GM18873 (cell line): ENCODE results near the gene DPP6.

Experiments used
- ATAC-seq: cut with Tn5 transposase; IDR thresholded peaks from one replicate; pipeline ENCODE4 v1.9.1; 2021; ENCODE audit warnings: mild to moderate bottlenecking, moderate library complexity, moderate number of reproducible peaks; ENCODE audit not compliant: unreplicated experiment, low FRiP score

DPP6 gene

DNA sequence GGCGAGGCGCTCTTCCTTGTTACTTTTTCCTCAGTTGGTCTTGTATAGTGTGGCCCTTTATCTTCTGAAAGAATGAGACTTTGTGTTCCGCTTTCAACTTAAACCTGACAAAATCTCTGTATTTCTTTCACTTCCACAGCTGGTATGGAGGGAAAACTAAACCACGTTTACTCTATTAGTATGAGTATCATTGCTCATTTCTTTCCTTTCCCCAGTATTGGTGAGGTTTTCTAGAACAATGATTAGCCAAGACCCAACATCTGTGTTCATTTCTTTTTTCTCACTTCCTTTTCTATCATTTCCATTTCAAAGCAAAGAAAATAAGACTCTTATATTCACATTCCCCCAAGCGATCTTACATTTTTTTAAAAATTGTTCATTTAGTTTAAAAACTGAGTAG lies 785.4 kb downstream of the DPP6 start:
- peak; percentile 98 for ATAC-seq

DNA sequence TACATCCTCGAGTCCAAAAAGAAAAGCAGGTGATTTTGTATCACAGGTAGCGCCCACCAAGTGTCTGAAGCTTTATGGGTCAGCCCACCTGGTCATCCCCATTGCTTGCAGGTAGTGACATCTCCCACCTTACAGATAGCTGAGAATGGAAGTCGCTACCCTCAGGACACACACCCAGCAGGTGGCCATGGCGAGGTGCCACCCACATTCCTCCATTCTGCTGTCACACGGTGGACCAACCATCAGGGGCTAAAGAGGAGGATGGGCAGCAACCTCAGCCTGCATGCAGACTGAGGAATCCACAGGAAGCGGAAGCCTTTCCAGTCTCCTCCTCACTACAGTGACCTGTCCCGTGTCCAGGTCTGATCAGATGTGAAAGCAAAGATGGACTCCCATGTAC lies 787.9 kb downstream of the DPP6 start:
- ATAC-seq = no peak

DNA sequence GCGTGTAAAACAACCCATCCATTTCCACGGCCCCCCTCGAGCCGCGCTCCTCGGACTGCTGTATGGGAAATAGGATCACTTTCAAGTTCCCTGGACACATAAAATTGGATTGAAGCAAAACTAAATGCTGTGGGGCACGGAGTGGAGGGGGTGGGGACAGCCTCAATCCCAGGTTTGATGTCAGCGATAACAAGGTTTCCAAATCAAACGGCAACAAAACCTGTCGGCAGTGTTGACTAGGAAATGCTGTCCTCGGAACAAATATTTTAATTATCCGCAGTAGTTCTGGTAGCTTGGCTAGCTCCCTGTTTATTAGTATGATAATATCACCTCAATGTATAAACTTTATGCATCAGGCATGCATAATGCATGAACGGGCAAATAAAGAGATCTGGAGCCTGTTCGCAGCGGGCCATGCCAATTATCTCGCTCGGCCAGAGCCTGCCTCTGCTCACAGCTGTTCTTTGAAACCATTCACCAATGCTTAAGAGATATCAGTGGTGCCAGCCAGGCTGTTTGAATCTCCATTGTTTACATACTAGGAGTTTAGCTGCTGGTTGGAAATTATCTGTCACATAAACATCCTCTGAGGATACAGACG lies 789.6 kb downstream of the DPP6 start:
- ATAC-seq = no peak

DNA sequence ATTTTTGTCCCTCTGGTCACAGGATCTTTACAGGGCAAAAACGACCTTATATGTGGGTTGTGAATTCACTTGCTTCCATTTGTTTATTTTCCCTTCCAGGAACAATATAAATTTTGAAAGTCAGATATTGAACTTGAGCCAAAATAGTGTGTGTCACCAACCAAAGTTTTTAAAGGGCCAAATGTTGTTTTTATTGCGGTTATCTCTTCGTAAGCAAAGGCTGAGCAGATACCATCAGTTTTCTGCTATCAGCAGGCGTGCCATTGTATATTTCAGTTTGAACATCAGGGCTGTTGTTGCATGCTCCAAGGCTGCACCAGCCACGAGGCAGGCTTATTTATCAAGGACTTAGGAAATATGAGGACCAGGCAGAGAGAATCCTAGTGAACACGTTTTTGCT lies 790.4 kb downstream of the DPP6 start:
- no peak for ATAC-seq

DNA sequence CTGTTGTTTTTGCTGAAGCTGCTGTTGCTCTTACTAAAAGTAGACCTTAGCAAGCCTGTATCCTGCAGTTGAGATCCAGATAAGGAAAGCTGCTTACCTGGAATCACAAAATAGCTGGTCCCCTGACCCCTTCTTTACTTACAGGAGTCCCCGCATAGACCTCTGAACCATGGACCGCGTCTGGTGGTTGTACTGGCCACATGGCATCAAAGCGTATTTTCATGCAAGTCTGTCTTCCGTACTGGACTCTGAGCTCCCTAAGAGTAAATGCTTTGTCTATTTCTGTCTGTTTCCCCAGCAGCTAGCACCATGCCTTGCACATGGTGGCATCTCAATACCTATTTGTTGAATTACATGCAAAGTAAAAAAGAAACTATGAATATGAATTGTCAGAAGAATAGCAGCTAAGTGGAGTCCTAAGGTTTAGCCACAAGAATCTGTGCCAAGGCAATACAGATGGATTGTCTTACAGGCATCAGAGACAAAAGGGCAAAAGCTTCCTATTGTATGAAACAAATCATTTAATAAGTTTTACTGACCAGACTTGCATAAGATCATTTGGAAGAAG lies 791.6 kb downstream of the DPP6 start:
- no peak for ATAC-seq

DNA sequence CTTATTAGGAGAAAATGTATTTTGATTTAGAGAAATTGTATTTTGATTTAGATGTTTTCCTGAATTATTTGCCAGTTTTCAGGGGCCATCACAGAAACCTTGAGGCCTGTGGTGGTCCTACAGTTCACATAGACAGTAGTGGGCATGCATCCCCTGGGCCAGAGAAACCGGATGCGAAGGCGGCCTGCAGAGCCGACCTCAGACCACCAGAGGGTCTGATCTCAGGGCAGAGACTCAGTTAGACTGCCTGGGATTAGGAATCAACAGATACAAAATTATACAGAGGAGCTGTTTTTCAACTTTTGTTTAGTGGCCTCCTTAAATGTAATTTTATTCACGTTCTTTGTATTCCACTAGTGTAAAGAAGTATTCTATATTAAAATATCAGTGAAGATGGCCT lies 792.3 kb downstream of the DPP6 start:
- no peak for ATAC-seq

DNA sequence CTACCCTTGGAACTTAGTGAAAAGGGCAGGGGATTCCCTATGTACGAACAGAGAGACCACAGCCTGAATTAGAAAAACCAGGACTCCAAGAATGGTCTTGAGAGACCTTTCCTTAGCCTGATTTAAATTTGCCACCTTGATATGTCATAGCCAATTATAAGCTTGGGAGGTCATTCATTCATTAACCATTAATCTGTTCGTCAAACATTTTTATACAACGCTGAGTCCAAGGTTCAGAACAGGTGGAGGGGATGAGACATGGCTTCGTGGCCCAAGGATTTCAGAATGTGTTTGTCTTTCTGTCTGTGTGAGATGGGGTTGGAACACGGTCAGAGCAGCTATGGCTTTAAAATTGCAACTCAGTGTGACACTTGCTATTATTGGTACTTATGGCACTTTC lies 792.8 kb downstream of the DPP6 start:
- no peak for ATAC-seq

DNA sequence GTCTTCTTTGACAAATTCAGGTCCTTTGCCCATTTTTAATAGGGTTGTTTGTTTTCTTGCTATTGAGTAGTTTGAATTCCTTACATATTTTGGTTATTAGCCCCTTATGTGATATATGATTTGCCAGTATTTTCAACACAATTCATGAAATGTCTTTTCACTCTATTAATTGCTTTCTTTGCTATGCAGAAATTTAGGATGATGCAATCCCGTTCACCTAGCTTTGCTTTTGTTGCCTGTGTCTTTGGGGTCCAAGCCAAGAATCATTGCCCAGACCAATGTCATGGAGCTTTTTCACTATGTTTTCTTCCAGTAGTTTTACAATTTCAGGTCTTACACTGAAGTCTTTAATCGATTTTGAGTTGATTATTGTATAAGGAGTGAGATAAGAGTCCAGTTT lies 796.3 kb downstream of the DPP6 start:
- ATAC-seq = no peak

DNA sequence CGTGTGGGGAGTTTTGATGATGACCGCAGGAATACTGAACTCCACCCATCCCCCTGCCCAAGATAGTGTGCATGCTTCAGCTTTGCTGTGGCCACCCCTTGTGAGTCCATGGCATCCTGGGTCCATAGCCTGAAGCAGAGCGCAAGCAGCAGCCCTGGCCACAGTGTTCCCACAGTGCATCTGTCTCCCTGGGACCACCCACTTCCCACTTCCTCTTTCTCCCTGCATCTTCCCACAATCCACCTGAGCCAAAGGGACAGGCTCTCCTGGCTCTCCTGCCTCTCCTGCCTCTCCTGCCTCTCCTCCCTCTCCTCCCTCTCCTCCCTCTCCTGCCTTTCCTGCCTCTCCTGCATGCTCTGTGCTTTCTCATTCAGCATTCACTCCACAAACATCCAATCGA lies 800.0 kb downstream of the DPP6 start:
- ATAC-seq = no peak

DNA sequence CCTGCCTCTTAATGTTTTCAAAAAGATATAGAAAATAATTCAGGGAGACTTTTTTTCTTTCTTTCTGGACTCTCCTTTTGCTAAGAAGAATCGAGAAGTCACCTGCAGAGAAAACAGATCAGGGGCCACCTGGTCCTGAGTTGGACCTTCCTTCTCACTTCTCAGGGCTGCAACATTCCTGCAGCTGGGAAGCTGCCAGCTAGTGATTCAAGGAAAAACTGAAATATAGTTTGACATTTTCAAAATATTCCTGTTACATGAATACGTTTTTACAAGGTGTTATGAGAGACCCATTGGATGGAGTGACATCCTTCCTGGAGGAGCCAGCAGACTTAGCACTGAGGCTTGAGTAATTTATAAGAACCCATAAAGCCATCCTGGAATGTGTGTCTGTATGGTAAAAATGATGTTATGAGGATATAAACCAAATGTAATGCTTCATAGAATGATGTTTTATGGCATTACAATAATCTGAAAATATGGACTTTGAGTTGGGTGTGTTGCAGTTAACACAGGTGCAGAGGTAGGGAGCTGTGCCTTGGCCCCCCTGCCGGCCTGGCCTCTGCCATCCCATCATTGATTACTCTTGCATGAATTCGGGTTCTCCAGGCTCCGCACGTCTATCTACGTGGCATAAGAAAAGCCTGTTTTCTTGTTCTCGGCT lies 801.0 kb downstream of the DPP6 start:
- no peak for ATAC-seq

DNA sequence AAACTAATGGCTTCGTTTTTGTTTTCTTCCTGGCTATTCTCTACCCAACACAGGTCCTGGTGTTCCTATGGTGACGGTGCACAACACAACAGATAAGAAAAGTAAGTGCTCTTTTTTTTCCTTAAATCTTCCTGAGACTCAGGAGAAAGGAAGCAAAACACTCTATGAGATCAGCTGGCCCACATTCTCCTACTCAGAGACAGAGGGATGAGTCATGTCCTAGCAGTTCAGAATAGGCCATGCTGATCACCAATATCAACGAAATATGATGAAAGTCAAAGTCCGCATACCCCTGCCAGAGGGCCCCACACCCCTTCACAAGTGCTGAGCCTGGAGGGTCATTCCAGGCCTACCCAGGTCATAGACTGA lies 801.5 kb downstream of the DPP6 start:
- no peak for ATAC-seq

DNA sequence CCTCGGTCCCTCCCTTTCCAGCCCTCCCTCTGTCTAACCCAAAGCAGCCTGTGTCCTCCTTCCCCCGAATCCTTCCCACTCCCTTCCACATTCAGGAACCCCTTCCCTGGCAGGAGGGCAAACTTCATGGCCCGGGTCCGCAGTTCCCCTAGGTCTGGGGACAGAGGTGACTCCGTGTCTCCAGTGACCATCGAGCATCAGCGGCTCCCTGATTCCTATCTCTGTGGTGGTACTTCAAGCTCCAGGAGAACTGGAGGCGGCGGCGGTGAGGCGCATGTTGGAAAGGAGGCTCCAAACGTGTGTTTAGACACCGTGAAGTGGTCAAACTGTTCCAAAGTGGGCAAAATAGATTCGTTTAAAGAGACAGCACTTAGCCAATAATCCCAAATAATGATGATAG lies 802.6 kb downstream of the DPP6 start:
- ATAC-seq = no peak

DNA sequence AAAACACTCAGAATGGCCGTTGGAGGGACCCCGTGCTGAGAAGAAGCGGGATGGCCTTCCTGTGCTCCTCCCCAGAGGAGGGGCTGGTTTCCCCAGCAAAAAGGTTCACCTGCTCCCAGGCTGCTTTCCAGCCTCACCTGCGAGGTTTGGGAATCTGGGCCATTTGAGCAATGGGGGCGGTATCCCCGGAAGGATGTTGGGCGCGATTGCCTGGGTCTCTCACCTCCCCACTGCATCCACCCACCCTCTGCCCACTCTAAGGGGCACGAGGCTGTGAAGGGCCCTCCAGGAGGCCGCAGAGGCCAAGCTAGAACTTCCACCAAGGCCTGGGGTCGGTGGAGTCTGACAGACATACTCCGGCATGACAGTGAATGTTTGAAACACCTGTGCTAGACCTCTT lies 803.2 kb downstream of the DPP6 start:
- no peak for ATAC-seq

DNA sequence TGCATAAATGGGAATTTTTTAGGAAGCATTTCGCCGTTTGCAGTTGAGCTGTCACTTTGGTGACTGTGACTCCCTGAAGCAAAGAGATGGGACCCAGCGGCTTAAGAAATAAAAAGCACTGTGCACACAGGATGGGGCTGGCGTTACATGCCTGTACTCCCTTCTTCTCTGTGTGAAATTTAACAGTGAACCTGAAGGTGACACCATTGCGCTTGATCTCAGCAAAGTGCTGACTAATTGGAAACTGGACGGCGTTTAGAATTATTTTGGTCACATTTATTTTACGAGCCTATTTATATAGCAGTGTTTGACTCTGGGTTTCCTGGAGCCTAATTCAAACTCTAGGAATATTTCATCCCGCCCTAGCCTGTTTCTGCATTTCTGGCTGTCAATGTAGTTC lies 804.5 kb downstream of the DPP6 start:
- ATAC-seq = no peak

DNA sequence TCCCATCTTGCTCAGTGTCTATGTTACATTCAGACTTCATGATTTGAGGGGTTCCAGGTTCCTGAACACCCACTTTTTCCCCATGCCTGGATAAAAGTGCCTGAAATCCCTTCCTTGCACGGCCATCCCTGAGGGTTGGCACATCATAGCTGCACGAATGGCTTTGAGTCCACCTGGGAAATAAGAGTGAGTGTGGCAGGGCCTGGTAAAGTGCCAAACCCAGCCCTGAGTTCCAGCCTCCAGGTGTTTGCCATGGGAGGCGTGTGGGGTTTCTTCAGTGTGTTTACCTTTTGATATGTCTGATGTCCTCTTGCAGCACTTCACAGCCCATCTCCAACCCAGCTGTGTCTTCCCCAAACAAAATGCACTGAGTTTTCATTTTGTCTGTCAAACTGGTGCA lies 805.0 kb downstream of the DPP6 start:
- ATAC-seq = no peak

DNA sequence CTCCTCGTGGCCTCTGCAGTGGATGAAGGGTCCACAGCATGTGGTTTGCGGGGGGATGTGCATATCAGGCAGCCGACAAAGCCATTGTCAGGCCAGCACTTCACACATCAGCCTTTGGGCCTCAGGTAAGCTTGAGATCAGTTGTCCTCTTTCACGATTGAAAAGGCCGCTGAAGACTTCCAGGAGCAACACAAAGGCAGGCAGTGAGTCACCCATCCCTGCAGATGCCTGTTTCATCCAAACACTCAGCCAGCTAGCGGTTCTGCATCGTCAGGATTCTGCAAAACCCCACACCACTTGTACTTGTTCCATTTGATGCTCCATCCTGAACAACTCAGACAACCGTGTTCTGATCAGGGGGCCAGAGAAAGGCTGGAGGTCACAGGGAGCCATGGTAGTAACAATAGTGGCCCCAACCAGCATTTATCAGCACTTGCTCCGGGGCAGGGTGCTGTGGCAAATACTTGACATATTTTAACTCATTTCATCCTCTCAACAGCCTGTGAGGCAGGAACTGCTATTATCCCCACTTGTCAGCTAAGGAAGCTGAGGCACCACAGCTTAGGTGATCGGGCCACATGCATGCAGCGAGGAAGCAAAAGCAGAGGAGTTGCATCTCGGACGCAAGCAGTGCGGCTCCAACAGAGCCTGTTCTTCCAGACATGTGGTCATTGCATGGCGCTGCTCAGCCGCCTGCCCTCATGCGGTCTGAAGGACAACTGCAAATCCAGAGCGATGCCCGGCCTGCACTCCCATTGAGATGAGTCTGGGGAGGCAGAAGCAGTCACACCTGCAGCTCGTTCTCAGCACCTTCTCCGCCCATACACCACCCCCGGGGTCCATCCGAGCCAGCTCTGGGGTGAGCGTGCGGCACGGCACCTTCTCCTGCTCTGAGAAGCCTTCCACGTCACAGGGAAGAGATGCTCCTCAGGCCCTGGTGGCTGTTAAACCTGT lies 805.8 kb downstream of the DPP6 start:
- no peak for ATAC-seq

DNA sequence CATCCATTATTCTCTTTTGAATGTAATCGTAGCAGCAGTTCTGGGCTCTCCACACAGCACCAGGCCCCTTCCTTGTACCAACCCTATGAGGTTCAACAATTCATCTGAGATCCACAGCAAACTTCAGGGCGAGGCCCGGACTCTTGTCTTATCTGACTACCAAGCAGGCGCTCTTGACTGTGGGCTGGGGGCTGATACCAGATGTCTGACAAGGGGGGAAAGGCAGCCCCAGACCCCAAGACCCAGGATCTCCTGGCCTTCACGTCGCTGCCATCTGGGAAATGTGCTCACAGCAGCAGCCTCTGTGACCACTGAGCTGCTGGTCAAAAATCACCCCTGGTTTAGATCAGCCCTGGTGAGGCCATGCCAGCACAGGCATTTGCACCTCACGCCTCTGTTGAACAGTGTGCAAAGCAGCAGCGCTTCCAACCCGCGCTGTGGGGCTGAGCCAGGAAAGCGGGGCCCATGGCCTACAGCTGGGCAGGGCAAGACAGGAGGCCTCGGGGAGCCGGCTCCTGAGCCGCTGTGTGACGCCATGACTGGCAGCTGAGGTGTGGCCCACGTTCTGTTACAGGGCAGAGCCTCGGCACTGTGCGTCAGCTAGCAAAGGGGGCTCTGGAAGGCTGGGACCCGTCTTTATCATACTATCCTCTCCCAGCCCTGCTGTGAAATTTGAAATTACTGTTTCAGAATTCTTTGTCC lies 806.8 kb downstream of the DPP6 start:
- ATAC-seq = no peak

DNA sequence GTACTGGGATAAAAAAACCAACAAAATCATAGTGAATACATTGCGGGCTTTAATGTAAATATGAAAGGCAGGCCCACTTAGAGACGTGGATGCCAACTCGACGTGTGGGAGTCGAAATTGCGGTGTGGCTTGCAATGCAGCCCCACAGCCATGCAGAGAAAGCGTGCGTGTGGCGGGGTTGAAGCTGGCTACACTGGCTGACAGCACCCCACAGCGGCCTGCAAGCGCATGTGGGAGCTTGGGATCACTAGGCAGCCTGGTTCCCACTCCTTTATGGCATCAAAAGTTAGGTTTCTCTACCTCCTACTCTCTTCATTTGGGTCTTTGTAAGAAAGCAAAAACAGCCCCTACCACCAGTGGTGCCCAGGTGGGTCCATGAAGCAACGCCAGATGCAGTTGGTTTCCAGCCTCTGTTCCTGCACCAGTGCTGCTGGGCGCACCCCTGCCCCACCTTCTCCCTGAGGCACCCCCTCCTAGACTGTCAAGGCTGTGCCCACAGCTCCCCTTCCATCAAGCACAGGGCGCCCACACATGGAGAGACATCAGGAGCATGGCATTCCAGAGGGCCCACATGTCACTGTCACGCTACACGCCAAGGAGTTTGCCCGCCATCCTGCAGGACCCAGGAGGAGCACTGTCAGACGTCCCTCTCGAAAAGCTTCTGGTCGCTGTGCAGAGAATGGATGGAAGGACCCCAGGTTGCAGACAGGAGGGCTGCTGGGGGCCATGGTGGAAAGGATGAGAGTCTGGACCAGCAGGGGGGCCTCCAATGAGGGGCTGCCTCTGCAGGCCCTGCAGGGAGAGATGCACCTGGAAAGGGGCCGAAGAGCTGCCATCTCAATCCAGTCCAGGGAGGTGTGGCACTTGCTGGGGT lies 807.8 kb downstream of the DPP6 start:
- ATAC-seq = no peak

DNA sequence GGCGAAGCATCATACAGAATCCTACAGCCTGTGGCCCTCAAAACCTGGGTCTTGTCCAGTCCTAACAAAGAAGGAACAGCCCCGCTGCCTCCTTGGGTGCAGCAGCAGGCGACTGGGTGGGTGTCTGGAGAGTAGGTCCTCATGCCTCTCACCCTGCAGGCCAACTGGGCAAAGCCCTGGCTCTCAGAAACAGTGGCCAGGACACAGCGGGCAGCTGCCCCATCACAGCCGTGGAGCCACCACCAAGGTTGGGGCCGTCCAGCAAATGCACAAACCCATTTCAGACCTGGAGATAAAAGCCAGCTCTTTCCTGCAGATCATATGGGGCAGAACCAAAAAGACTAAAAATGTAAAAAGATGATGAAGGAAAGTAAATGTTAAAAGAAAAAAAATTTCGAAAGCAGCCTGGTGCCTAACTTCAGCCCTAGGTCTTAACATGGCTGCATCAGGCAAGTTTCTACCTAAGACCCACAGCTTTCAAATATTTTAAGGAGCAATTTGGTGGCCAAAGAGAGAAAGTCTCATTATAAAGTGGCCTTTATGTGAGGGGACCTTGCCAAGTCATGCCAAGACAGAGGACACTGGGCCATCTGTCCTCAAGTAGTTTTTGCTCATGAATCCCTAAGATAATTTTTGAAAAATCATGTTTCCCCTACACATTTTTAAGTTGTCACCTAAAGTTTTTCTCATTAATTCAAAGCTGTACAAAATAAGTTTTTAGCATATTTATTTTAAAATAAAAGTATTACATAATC lies 808.6 kb downstream of the DPP6 start:
- ATAC-seq = no peak
